ENCODE measurements around the gene SOX6.
"Not testable (repeated sequence)": the region's sequence is repeated elsewhere in the genome, so short reads cannot be mapped to it uniquely, and the experiment has no call there.

DNA sequence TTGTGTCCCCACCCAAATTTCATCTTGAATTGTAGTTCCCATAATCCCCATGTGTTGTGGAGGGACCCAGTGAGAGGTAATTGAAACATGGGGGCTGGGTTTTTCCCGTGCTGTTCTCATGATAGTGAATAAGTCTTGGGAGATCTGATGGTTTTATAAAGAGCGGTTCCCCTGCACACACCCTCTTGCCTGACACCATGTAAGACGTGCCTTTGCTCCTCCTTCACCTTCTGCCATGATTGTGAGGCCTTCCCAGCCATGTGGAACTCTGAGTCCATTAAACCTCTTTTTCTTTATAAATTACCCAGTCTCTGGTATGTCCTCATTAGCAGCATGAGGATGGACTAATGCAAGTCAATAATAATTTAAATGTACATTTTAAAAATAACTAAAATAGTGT is 289.1 kb downstream of the SOX6 start:
- not testable (repeated sequence) for TF ChIP-seq CTCF (IDR thresholded peaks at IDR 0.05; ENCODE audit: low read length); EZH2 (IDR thresholded peaks at IDR 0.05; ENCODE audit: borderline replicate concordance, low read length)
